GM19397 (cell line): ENCODE data around the gene AMACR.
"Not testable (repeated sequence)": the region's sequence is repeated elsewhere in the genome, so short reads cannot be mapped to it uniquely, and the experiment has no call there.

Experiments used
- ATAC-seq: cut with Tn5 transposase; IDR thresholded peaks from one replicate; pipeline ENCODE4 v1.9.1; 2021; ENCODE audit warnings: mild to moderate bottlenecking, moderate library complexity; ENCODE audit not compliant: unreplicated experiment

Gene AMACR

GRCh38 chr5:34038390-34038789 is 30.5 kb upstream of the AMACR start:
- no peak for ATAC-seq

GRCh38 chr5:34037726-34038125 is 29.9 kb upstream of the AMACR start:
- ATAC-seq = no peak

GRCh38 chr5:34035756-34036155 is 27.9 kb upstream of the AMACR start:
- no peak for ATAC-seq

- peak; percentile 73 for ATAC-seq
Measured at GRCh38 chr5:34034534-34035327, 26.9 kb upstream of the AMACR start.

GRCh38 chr5:34031966-34032365 is 24.1 kb upstream of the AMACR start:
- ATAC-seq = no peak

GRCh38 chr5:34031117-34031516 is 23.3 kb upstream of the AMACR start:
- no peak for ATAC-seq

GRCh38 chr5:34030585-34030984 is 22.7 kb upstream of the AMACR start:
- not testable (repeated sequence) for ATAC-seq

- no peak for ATAC-seq
Measured at GRCh38 chr5:34030048-34030447, 22.2 kb upstream of the AMACR start.

GRCh38 chr5:34028349-34028748 is 20.5 kb upstream of the AMACR start:
- no peak for ATAC-seq

- ATAC-seq = no peak
Measured at GRCh38 chr5:34026089-34026761, 18.4 kb upstream of the AMACR start.

GRCh38 chr5:34022121-34022705 is 14.4 kb upstream of the AMACR start:
- peak; percentile 76 for ATAC-seq

- ATAC-seq = no peak
Measured at GRCh38 chr5:34021334-34021733, 13.5 kb upstream of the AMACR start.

- ATAC-seq = no peak
Measured at GRCh38 chr5:34020726-34021125, 12.9 kb upstream of the AMACR start.

GRCh38 chr5:34017254-34017653 is 9.4 kb upstream of the AMACR start:
- no peak for ATAC-seq

GRCh38 chr5:34016750-34017149 is 8.9 kb upstream of the AMACR start:
- ATAC-seq = no peak

GRCh38 chr5:34016222-34016621 is 8.4 kb upstream of the AMACR start:
- ATAC-seq = no peak

GRCh38 chr5:34015120-34015822 is 7.4 kb upstream of the AMACR start:
- no peak for ATAC-seq

- ATAC-seq = no peak
Measured at GRCh38 chr5:34014626-34015025, 6.8 kb upstream of the AMACR start.

- no peak for ATAC-seq
Measured at GRCh38 chr5:34013547-34013946, 5.7 kb upstream of the AMACR start.

- ATAC-seq = no peak
Measured at GRCh38 chr5:34012791-34013190, 4.9 kb upstream of the AMACR start.

GRCh38 chr5:34011536-34011935 is 3.7 kb upstream of the AMACR start:
- no peak for ATAC-seq
